Karpas-422 (cell line): Measurements from ENCODE around the gene PLCXD3. TPM values are rescaled to one million over a fixed set of nuclear protein-coding genes. Genes with fewer than 3 reads are reported as not detected.

Experiments used
- DNase-seq: peaks from one replicate; pipeline ENCODE4 v3.0.0-alpha.2; 2015
- H2AFZ ChIP-seq: fragments of 200-600 bp; sonication (generic); 2 replicates; pipeline ENCODE4 v1.6.1; 2014; ENCODE audit warnings: antibody characterized with exemption, low read length, mixed read lengths
- H3K27ac ChIP-seq: fragments of 200-600 bp; sonication (generic); 2 replicates; pipeline ENCODE4 v1.5.1; 2014; ENCODE audit warnings: mild to moderate bottlenecking, low read length, moderate library complexity
- H3K27me3 ChIP-seq: fragments of 200-600 bp; sonication (generic); 2 replicates; pipeline ENCODE4 v1.6.1; 2014; ENCODE audit warnings: low read length, mixed read lengths
- H3K36me3 ChIP-seq: fragments of 200-600 bp; sonication (generic); 2 replicates; pipeline ENCODE4 v1.6.1; 2014; ENCODE audit warnings: low read length, mixed read lengths; ENCODE audit not compliant: insufficient read depth
- H3K4me1 ChIP-seq: fragments of 200-600 bp; sonication (generic); 2 replicates; pipeline ENCODE4 v1.6.1; 2014; ENCODE audit warnings: mild to moderate bottlenecking, low read length, mixed read lengths
- H3K4me2 ChIP-seq: fragments of 200-600 bp; sonication (generic); 2 replicates; pipeline ENCODE4 v1.6.1; 2014; ENCODE audit warnings: low read length, low read depth, mild to moderate bottlenecking; ENCODE audit not compliant: poor library complexity, severe bottlenecking
- H3K4me3 ChIP-seq: fragments of 200-600 bp; sonication (generic); 2 replicates; pipeline ENCODE4 v1.5.1; 2014; ENCODE audit warnings: mild to moderate bottlenecking, antibody characterized with exemption, low read length, mixed read lengths
- H3K79me2 ChIP-seq: fragments of 200-600 bp; sonication (generic); 2 replicates; pipeline ENCODE4 v1.6.1; 2014; ENCODE audit warnings: mild to moderate bottlenecking, low read length, mixed read lengths
- H3K9ac ChIP-seq: fragments of 200-600 bp; sonication (generic); 2 replicates; pipeline ENCODE4 v1.6.0; 2014; ENCODE audit warnings: low read length
- H3K9me2 ChIP-seq: fragments of 200-600 bp; sonication (generic), shearing (Covaris generic); replicated peaks from 2 replicates; pipeline ENCODE4 v1.6.0; 2014; ENCODE audit warnings: mild to moderate bottlenecking, low read length, moderate library complexity; ENCODE audit not compliant: insufficient read depth
- H3K9me3 ChIP-seq: fragments of 300-700, 200-600 bp; sonication (generic); 2 replicates; pipeline ENCODE4 v1.6.1; 2014; ENCODE audit warnings: low read length, mixed read lengths
- H4K20me1 ChIP-seq: fragments of 200-600 bp; sonication (generic); 2 replicates; pipeline ENCODE4 v1.6.1; 2014; ENCODE audit warnings: mild to moderate bottlenecking, antibody characterized with exemption, low read length, low read depth; ENCODE audit not compliant: insufficient read depth
- total RNA-seq: library from RNA; depleted of rRNA; stranded (reverse); fragments of >200 nt; shearing (Covaris generic); gene quantifications from 2 replicates; pipeline ENCODE4 v1.2.3, GENCODE V29; 2014; ENCODE audit warnings: low replicate concordance

The PLCXD3 gene
- total RNA-seq, 1 experiment from 2014 or later, result not detected

DNA sequence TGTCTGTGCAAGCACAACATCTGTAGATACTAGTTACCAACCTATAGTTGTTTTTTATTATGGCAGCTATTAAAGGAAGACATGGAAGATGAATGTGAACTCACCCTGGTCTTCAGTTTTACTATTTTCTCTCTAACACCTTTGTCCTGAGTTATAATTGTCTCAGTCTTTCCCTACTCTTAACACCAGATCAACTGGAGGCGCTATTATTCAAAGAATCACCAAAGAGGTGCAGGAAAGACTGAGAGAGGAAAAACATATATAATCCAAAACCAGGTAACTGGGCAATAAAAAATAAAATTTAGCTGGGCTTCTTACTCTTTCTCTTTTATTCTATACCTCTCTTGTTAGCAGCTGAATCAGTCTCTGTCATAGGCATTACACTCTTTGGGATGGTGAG is 162.8 kb downstream of the PLCXD3 start:
- no peaks in the 10 kb centered on the region for H3K36me3 ChIP-seq
- H3K4me1 ChIP-seq, result no peaks in the 10 kb centered on the region
- H3K9me3 ChIP-seq, result no peaks in the 10 kb centered on the region
- no peak overlapping the region for H2AFZ ChIP-seq
- DNase-seq, result no peak
- H3K4me3 ChIP-seq, result no peak overlapping the region
- H3K27ac ChIP-seq, result no peak overlapping the region
- no peak overlapping the region for H3K4me2 ChIP-seq
- no peaks in the 10 kb centered on the region for H3K9me2 ChIP-seq
- no peak overlapping the region for H3K9ac ChIP-seq
- H3K27me3 ChIP-seq, result no peaks in the 10 kb centered on the region
- H4K20me1 ChIP-seq, result no peaks in the 10 kb centered on the region
- H3K79me2 ChIP-seq, result no peaks in the 10 kb centered on the region

- no peaks in the 10 kb centered on the region for H4K20me1 ChIP-seq
- no peaks in the 10 kb centered on the region for H3K4me1 ChIP-seq
- H3K9me3 ChIP-seq, result no peaks in the 10 kb centered on the region
- H2AFZ ChIP-seq, result no peak overlapping the region
- H3K9ac ChIP-seq, result no peak overlapping the region
- no peak for DNase-seq
- no peak overlapping the region for H3K27ac ChIP-seq
- no peaks in the 10 kb centered on the region for H3K79me2 ChIP-seq
- no peaks in the 10 kb centered on the region for H3K36me3 ChIP-seq
- H3K4me3 ChIP-seq, result no peak overlapping the region
- no peaks in the 10 kb centered on the region for H3K27me3 ChIP-seq
- H3K4me2 ChIP-seq, result no peak overlapping the region
- no peaks in the 10 kb centered on the region for H3K9me2 ChIP-seq
These were observed 163.8 kb downstream of the PLCXD3 start for GRCh38 chr5:41346609-41347008.

GRCh38 chr5:41345295-41345694 is 165.1 kb downstream of the PLCXD3 start:
- H2AFZ ChIP-seq, result no peak overlapping the region
- H3K9me2 ChIP-seq, result no peaks in the 10 kb centered on the region
- no peak overlapping the region for H3K27ac ChIP-seq
- no peak overlapping the region for H3K4me2 ChIP-seq
- no peaks in the 10 kb centered on the region for H4K20me1 ChIP-seq
- no peaks in the 10 kb centered on the region for H3K79me2 ChIP-seq
- no peaks in the 10 kb centered on the region for H3K36me3 ChIP-seq
- DNase-seq, result no peak
- no peaks in the 10 kb centered on the region for H3K9me3 ChIP-seq
- H3K4me1 ChIP-seq, result no peaks in the 10 kb centered on the region
- no peak overlapping the region for H3K9ac ChIP-seq
- H3K4me3 ChIP-seq, result no peak overlapping the region
- no peaks in the 10 kb centered on the region for H3K27me3 ChIP-seq

GRCh38 chr5:41339339-41339738 is 171.1 kb downstream of the PLCXD3 start:
- H2AFZ ChIP-seq, result no peak overlapping the region
- H3K4me2 ChIP-seq, result no peak overlapping the region
- no peak overlapping the region for H3K27ac ChIP-seq
- H3K4me1 ChIP-seq, result no peaks in the 10 kb centered on the region
- no peaks in the 10 kb centered on the region for H3K27me3 ChIP-seq
- H3K36me3 ChIP-seq, result no peaks in the 10 kb centered on the region
- no peaks in the 10 kb centered on the region for H3K79me2 ChIP-seq
- no peaks in the 10 kb centered on the region for H3K9me3 ChIP-seq
- H3K9me2 ChIP-seq, result no peaks in the 10 kb centered on the region
- no peaks in the 10 kb centered on the region for H4K20me1 ChIP-seq
- no peak for DNase-seq
- H3K4me3 ChIP-seq, result no peak overlapping the region
- no peak overlapping the region for H3K9ac ChIP-seq

DNA sequence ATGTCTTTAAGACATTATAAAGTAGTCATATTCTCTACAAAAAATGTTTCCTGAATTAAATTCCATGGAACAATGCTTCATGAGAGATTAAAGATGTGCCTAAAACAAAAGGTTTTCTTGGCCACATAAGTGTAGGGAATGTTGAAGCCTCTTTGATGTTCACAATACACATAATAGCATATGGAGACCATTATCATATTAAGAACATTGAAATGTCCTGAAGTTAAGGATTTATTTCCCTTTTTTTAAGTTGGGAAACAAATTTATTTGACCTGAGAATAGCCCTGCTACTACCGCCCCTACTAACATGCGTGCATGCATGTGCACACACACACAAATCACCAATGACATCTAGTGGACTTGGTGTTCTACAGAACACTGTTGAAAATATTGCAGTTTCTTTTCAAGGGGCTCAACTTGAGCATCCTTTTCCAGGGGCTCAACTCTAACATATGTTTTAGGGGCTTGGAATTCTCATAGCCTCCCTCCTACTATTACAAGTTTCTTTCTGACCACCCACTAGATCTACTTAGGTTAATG is 172.2 kb downstream of the PLCXD3 start:
- no peak overlapping the region for H3K27ac ChIP-seq
- no peaks in the 10 kb centered on the region for H3K9me2 ChIP-seq
- no peak overlapping the region for H3K4me3 ChIP-seq
- H2AFZ ChIP-seq, result no peak overlapping the region
- no peak for DNase-seq
- no peaks in the 10 kb centered on the region for H3K36me3 ChIP-seq
- no peaks in the 10 kb centered on the region for H4K20me1 ChIP-seq
- H3K27me3 ChIP-seq, result no peaks in the 10 kb centered on the region
- H3K79me2 ChIP-seq, result no peaks in the 10 kb centered on the region
- no peak overlapping the region for H3K4me2 ChIP-seq
- H3K4me1 ChIP-seq, result no peaks in the 10 kb centered on the region
- no peak overlapping the region for H3K9ac ChIP-seq
- H3K9me3 ChIP-seq, result no peaks in the 10 kb centered on the region

- H4K20me1 ChIP-seq, result no peaks in the 10 kb centered on the region
- no peaks in the 10 kb centered on the region for H3K36me3 ChIP-seq
- H3K9ac ChIP-seq, result no peak overlapping the region
- H2AFZ ChIP-seq, result no peak overlapping the region
- H3K9me3 ChIP-seq, result no peaks in the 10 kb centered on the region
- H3K9me2 ChIP-seq, result no peaks in the 10 kb centered on the region
- no peaks in the 10 kb centered on the region for H3K27me3 ChIP-seq
- no peak overlapping the region for H3K4me3 ChIP-seq
- H3K27ac ChIP-seq, result no peak overlapping the region
- no peaks in the 10 kb centered on the region for H3K79me2 ChIP-seq
- DNase-seq, result no peak
- H3K4me2 ChIP-seq, result no peak overlapping the region
- no peaks in the 10 kb centered on the region for H3K4me1 ChIP-seq
These were observed 172.7 kb downstream of the PLCXD3 start for GRCh38 chr5:41337724-41338123.

GRCh38 chr5:41337216-41337615 is 173.2 kb downstream of the PLCXD3 start:
- no peak overlapping the region for H3K27ac ChIP-seq
- no peaks in the 10 kb centered on the region for H3K9me3 ChIP-seq
- no peak overlapping the region for H2AFZ ChIP-seq
- DNase-seq, result no peak
- no peaks in the 10 kb centered on the region for H3K79me2 ChIP-seq
- H3K36me3 ChIP-seq, result no peaks in the 10 kb centered on the region
- H3K4me2 ChIP-seq, result no peak overlapping the region
- H3K4me3 ChIP-seq, result no peak overlapping the region
- H3K9me2 ChIP-seq, result no peaks in the 10 kb centered on the region
- H3K27me3 ChIP-seq, result no peaks in the 10 kb centered on the region
- no peak overlapping the region for H3K9ac ChIP-seq
- H4K20me1 ChIP-seq, result no peaks in the 10 kb centered on the region
- H3K4me1 ChIP-seq, result no peaks in the 10 kb centered on the region

- H3K9me2 ChIP-seq, result no peaks in the 10 kb centered on the region
- no peaks in the 10 kb centered on the region for H3K36me3 ChIP-seq
- H3K27me3 ChIP-seq, result no peaks in the 10 kb centered on the region
- no peaks in the 10 kb centered on the region for H4K20me1 ChIP-seq
- DNase-seq, result no peak
- H2AFZ ChIP-seq, result no peak overlapping the region
- no peak overlapping the region for H3K27ac ChIP-seq
- H3K4me1 ChIP-seq, result no peaks in the 10 kb centered on the region
- no peak overlapping the region for H3K9ac ChIP-seq
- no peaks in the 10 kb centered on the region for H3K79me2 ChIP-seq
- H3K9me3 ChIP-seq, result no peaks in the 10 kb centered on the region
- no peak overlapping the region for H3K4me3 ChIP-seq
- H3K4me2 ChIP-seq, result no peak overlapping the region
These were observed 173.9 kb downstream of the PLCXD3 start for GRCh38 chr5:41336471-41336870.
